ENCODE measurements around the gene ALDH3A1. TPM values are rescaled to one million over a fixed set of nuclear protein-coding genes. Genes with fewer than 3 reads are reported as not detected.

ALDH3A1 gene
- total and polyA plus RNA-seq, 3 donors from 2014 or later: 3.2 to 5.6 (median 4.2) TPM

GRCh38 chr17:19759568-19760549 lies 11.8 kb upstream of the ALDH3A1 start:
- H3K27me3 ChIP-seq: no peaks in the 10 kb centered on the region
- no peaks in the 10 kb centered on the region for H3K36me3 ChIP-seq (ENCODE audit: low read depth, missing control alignments)
- WGBS, 2 donors: 85 to 88% methylated on average over 22 to 24 of the region's 24 CpGs
- intact Hi-C loops (cut with DNase I; ENCODE audit: low total_unique reads): loop anchor here (10.0 kb wide), 1 partner anchor 395 kb away; the partner anchor contains the start of gene B9D1
- DNase-seq: no peak
- H3K4me1 ChIP-seq: no peaks in the 10 kb centered on the region
- no peak overlapping the region for H3K4me3 ChIP-seq
- TF ChIP-seq POLR2A (IDR thresholded peaks at IDR 0.05) (no peak), CTCF (IDR thresholded peaks at IDR 0.05) (no peak)
- no peaks in the 10 kb centered on the region for H3K9me3 ChIP-seq
- H3K27ac ChIP-seq: no peak overlapping the region

DNA sequence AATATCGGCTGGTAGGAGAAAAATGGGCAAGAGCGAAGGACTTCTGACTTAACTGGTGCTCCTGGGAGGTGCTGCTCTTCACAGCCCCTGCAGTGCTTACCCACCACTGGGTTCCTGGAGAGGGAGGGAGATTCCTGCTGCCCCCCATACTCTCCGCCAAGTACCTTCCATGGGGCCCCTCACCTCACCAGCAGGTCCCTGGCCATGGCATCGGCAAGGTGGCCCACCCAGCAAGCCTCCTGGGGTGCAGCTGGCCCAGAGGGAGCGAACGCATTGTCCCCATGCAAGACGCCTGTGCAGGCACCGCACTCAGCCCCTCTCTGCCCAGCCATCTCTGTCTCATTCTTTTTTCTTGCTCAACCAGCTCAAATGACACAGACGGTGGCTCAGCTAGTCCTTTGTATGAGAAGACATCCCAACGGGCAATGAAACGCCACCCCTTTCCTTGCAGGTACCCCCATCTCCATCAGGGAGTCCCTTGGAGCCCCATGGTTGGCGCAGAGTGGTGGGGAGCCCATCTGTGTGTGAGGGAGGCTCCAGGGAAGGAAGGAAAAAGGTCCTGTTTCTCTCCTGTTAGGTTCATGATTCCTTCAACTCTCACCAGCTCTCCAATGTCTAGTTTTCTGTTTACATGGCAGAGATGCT lies 9.6 kb upstream of the ALDH3A1 start:
- intact Hi-C loops (cut with DNase I; ENCODE audit: low total_unique reads): no loop called here
- no peaks in the 10 kb centered on the region for H3K9me3 ChIP-seq
- 95 to 96% methylated on average over 11 of the region's 12 CpGs for WGBS, 2 donors

GRCh38 chr17:19756546-19756945 lies 8.4 kb upstream of the ALDH3A1 start:
- Histone ChIP-seq H3K4me3 (no peak overlapping the region), H3K36me3 (ENCODE audit: low read depth, missing control alignments) (no peaks in the 10 kb centered on the region), H3K27ac (no peak overlapping the region), H3K4me1 (no peaks in the 10 kb centered on the region), H3K9me3 (no peaks in the 10 kb centered on the region), H3K27me3 (no peaks in the 10 kb centered on the region)
- WGBS, 2 donors: 60 to 69% methylated on average over 10 of the region's 10 CpGs
- intact Hi-C loops (cut with DNase I; ENCODE audit: low total_unique reads): no loop called here
- no peak for TF ChIP-seq CTCF (IDR thresholded peaks at IDR 0.05)
- no peak for TF ChIP-seq POLR2A (IDR thresholded peaks at IDR 0.05)
- DNase-seq: peak; percentile 49

More for the DNA sequence above, 9.6 kb upstream of the ALDH3A1 start:
- TF ChIP-seq POLR2A (IDR thresholded peaks at IDR 0.05) (no peak), CTCF (IDR thresholded peaks at IDR 0.05) (no peak)
- H3K36me3 ChIP-seq (ENCODE audit: low read depth, missing control alignments): no peaks in the 10 kb centered on the region
- no peak overlapping the region for H3K4me3 ChIP-seq
- no peak for DNase-seq
- no peaks in the 10 kb centered on the region for H3K4me1 ChIP-seq
- H3K27me3 ChIP-seq: no peaks in the 10 kb centered on the region
- no peak overlapping the region for H3K27ac ChIP-seq

GRCh38 chr17:19755821-19756510 lies 7.9 kb upstream of the ALDH3A1 start:
- Histone ChIP-seq H3K4me1 (no peaks in the 10 kb centered on the region), H3K36me3 (ENCODE audit: low read depth, missing control alignments) (no peaks in the 10 kb centered on the region), H3K9me3 (no peaks in the 10 kb centered on the region), H3K27me3 (no peaks in the 10 kb centered on the region), H3K27ac (no peak overlapping the region), H3K4me3 (no peak overlapping the region)
- intact Hi-C loops (cut with DNase I; ENCODE audit: low total_unique reads): no loop called here
- TF ChIP-seq CTCF (IDR thresholded peaks at IDR 0.05): no peak
- no peak for TF ChIP-seq POLR2A (IDR thresholded peaks at IDR 0.05)
- DNase-seq: no peak
- WGBS, 2 donors: 96 to 97% methylated on average over 11 of the region's 11 CpGs
